Erythroblast (primary cell): Measurements from ENCODE around the gene CDK2AP2.

ENCODE experiments used
- GATA1 ChIP-seq: IDR thresholded peaks from 2 replicates; pipeline ENCODE4 v1.6.1; 2011; ENCODE audit warnings: low read depth, mild to moderate bottlenecking, control low read depth, low read length, moderate library complexity
- POLR2A ChIP-seq: IDR thresholded peaks from 2 replicates; pipeline ENCODE4 v1.6.1; 2011; ENCODE audit warnings: mild to moderate bottlenecking, low read length

GRCh38 chr11:67522338-67522737, 14.4 kb upstream of the CDK2AP2 start:
- TF ChIP-seq POLR2A (no peak), GATA1 (no peak)
